Activated CD4-positive, alpha-beta T cell treated with anti-CD3 and anti-CD28 coated beads, Interleukin-2, amount 10 ng/mL, durations not matched to agents 24 days and 14 days (primary cell): ENCODE measurements around the gene STPG4. TPM values are rescaled to one million over a fixed set of nuclear protein-coding genes. Genes with fewer than 3 reads are reported as not detected.

Source experiments
- DNase-seq: peaks from one replicate; pipeline ENCODE4 v3.0.0; 2022
- H3K27ac Mint-ChIP-seq: one replicate; pipeline ENCODE4 v1.8.0; 2022; ENCODE audit warnings: mild to moderate bottlenecking, mixed read lengths
- H3K27me3 Mint-ChIP-seq: one replicate; pipeline ENCODE4 v1.8.0; 2022; ENCODE audit warnings: mixed read lengths
- H3K36me3 Mint-ChIP-seq: one replicate; pipeline ENCODE4 v1.8.0; 2022; ENCODE audit warnings: low read depth, mild to moderate bottlenecking, mixed read lengths
- H3K4me1 Mint-ChIP-seq: one replicate; pipeline ENCODE4 v1.8.0; 2021; ENCODE audit warnings: mixed read lengths
- H3K4me3 Mint-ChIP-seq: one replicate; pipeline ENCODE4 v1.8.0; 2022; ENCODE audit warnings: mild to moderate bottlenecking, moderate library complexity, mixed read lengths
- H3K9me3 Mint-ChIP-seq: one replicate; pipeline ENCODE4 v1.8.0; 2021; ENCODE audit warnings: mixed read lengths
- intact Hi-C: fragments of 100-400 bp; cut with micrococcal nuclease; formaldehyde crosslinking; loops from one replicate; pipeline ENCODE4 v1.15.1; 2023
- total RNA-seq: library from RNA; stranded (reverse); gene quantifications from 2 replicates; pipeline ENCODE4 v1.2.3, GENCODE V29; 2022

STPG4 gene
- total RNA-seq, 1 donor from 2014 or later: 0.16 TPM

DNA sequence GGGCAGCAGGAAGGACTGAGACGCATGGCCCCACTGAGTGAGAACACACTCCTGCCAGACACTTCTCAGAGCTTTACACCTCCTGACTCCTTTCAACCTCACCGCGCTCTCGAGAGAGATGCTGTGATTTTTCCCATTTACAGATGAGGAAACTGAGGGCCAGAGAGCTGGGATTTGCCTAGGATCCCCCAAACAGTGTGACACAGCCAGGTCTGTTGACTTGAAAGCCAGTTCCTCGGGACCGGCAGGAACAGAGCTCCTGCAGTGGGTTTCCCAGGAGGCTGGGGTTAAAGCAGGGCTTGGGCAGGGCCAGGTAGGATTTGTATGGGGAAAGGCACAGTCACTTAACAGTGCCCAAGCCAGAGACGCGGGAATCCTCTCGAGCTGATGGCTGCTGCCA is 81.9 kb downstream of the STPG4 start:
- Mint-ChIP-seq H3K27me3 (no peaks in the 10 kb centered on the region), H3K4me3 (no peak overlapping the region), H3K36me3 (peaks cover 22% of the 10 kb centered on the region), H3K27ac (no peak overlapping the region), H3K9me3 (no peaks in the 10 kb centered on the region), H3K4me1 (peaks cover 22% of the 10 kb centered on the region)
- intact Hi-C loops: no loop called here
- DNase-seq: no peak

DNA sequence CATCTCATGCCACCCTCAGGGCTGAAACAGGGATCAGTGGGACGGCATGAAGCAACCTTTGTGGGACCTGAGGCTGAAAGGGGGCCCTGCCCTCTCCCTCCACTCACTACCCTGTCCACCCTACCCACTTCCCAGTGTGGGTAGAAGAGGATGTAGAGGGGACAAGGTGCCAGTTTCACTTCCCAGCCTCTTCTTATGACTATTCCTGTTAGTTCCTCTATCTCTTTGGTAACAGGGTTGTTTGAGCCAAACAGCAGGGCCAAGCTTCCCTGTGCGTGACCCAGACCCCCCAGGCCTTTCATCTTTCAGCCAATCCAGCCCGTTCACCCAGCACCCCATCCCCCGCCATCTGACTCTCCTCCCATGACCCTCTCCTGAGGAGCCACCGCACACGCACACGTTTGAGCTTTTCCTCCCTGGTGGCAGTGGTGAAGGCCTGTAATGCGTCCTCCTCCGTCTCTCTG is 82.3 kb downstream of the STPG4 start:
- H3K9me3 Mint-ChIP-seq: no peaks in the 10 kb centered on the region
- peaks cover 22% of the 10 kb centered on the region for H3K4me1 Mint-ChIP-seq
- no peaks in the 10 kb centered on the region for H3K27me3 Mint-ChIP-seq
- H3K4me3 Mint-ChIP-seq: no peak overlapping the region
- H3K27ac Mint-ChIP-seq: no peak overlapping the region
- intact Hi-C loops: no loop called here
- DNase-seq: no peak
- peaks cover 25% of the 10 kb centered on the region for H3K36me3 Mint-ChIP-seq

GRCh38 chr2:47072018-47072691 is 83.0 kb downstream of the STPG4 start:
- intact Hi-C loops: no loop called here
- peaks cover 25% of the 10 kb centered on the region for H3K36me3 Mint-ChIP-seq
- no peaks in the 10 kb centered on the region for H3K9me3 Mint-ChIP-seq
- no peaks in the 10 kb centered on the region for H3K27me3 Mint-ChIP-seq
- no peak for DNase-seq
- peak overlapping the region; percentile 60 for H3K27ac Mint-ChIP-seq
- H3K4me1 Mint-ChIP-seq: peaks cover 22% of the 10 kb centered on the region
- H3K4me3 Mint-ChIP-seq: no peak overlapping the region

GRCh38 chr2:47070920-47071824 is 83.9 kb downstream of the STPG4 start:
- Mint-ChIP-seq H3K4me3 (peak overlapping the region; percentile 39), H3K27me3 (no peaks in the 10 kb centered on the region), H3K4me1 (peaks cover 22% of the 10 kb centered on the region), H3K36me3 (peaks cover 26% of the 10 kb centered on the region), H3K9me3 (no peaks in the 10 kb centered on the region), H3K27ac (peak overlapping the region; percentile 80)
- DNase-seq: peak; percentile 75
- intact Hi-C loops: no loop called here

GRCh38 chr2:47070155-47070919 is 84.8 kb downstream of the STPG4 start:
- no peak overlapping the region for H3K4me3 Mint-ChIP-seq
- no peak overlapping the region for H3K27ac Mint-ChIP-seq
- H3K4me1 Mint-ChIP-seq: peaks cover 22% of the 10 kb centered on the region
- H3K27me3 Mint-ChIP-seq: no peaks in the 10 kb centered on the region
- DNase-seq: no peak
- H3K36me3 Mint-ChIP-seq: peaks cover 27% of the 10 kb centered on the region
- intact Hi-C loops: no loop called here
- H3K9me3 Mint-ChIP-seq: no peaks in the 10 kb centered on the region

DNA sequence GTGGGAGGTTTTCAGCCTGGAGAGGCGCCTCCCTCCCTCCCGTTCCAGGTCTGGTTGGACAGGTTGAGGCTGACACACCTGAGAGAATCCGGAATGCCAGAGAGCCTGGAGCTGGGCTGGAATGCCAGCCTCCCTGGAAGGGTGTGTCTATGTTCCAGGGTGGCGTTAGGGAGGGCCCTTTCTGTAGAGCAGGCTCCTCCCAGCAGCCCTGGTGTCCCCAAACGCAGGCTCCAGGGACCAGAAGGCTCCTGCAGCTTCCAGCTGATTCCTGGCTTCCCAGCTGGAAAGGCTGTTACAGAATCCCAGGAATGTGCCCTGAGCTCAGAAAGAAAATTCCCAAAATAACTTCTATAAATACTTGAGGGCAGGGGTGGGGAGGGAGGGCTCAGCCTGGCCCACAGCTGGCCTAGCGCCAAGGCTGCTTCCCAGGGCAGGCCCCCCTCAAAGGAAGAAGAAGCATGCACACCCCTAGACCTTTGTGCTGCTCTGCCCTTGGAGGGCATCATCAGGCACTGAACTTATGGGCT is 85.4 kb downstream of the STPG4 start:
- Mint-ChIP-seq H3K36me3 (peaks cover 28% of the 10 kb centered on the region), H3K9me3 (no peaks in the 10 kb centered on the region), H3K27ac (no peak overlapping the region), H3K27me3 (no peaks in the 10 kb centered on the region), H3K4me1 (peaks cover 22% of the 10 kb centered on the region), H3K4me3 (no peak overlapping the region)
- no peak for DNase-seq
- intact Hi-C loops: no loop called here

DNA sequence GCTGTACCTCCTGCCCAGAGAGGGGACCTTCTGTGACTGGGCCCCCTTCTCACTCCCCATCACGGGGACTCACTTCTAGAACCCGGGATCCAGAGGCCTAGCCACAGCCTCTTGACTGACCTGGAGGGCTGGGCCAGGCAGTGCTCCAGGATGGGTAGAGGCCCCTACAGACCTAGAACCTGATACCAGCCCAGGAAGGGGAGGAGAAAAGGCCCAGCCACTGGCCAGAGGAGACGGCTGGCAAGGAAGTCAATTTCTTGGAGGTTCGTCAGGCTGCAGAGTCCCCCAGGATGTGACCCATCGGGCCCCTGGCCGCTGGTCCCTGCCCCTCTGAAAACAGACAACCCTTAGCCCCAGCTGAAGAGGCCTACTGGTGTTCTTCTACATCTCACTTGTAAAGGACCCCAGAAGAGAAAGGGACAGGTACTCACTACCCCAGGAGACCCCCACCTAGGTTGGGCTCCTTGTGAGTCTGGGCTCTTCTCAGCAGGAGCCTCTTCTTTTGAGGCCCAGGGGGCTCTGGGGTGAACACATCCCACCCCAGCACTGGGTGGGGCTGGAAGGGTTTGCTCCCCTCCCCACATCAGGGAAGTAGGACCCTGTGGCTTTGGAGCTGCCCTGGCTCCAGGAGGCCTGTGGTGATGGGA is 86.0 kb downstream of the STPG4 start:
- H3K9me3 Mint-ChIP-seq: no peaks in the 10 kb centered on the region
- no peaks in the 10 kb centered on the region for H3K27me3 Mint-ChIP-seq
- intact Hi-C loops: no loop called here
- DNase-seq: no peak
- no peak overlapping the region for H3K27ac Mint-ChIP-seq
- peaks cover 22% of the 10 kb centered on the region for H3K4me1 Mint-ChIP-seq
- peaks cover 29% of the 10 kb centered on the region for H3K36me3 Mint-ChIP-seq
- H3K4me3 Mint-ChIP-seq: no peak overlapping the region

DNA sequence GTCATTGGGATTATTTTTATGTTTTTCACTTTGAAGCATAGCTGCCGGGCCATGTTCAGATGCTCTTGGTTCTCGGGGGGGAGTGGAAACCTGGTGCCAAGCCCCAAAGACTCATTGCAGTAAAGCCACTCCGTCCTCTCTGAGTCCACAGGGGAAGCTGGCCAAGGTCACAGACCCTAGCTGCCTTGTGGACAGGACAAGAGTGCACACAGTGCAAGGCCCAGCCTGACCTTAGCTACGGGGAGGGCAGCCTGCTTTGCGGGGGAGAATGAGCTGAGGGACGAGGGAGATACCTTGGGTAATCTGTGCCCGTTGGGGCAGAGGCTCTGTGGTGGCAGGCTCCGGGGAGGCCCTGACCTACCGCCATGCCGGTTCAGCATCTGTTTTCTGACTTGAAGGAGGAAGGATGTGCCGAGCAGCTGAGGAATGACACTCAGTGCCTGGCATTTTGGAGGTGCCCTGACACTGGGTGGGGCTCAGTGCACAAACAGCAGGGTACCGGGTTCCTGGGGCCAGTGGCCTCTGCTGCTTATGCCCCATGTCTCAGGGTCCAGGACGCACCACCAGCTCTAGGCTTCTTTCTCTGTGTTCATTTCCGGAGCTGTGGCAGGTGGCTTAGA is 87.2 kb downstream of the STPG4 start:
- intact Hi-C loops: no loop called here
- Mint-ChIP-seq H3K9me3 (no peaks in the 10 kb centered on the region), H3K4me1 (peaks cover 22% of the 10 kb centered on the region), H3K4me3 (no peak overlapping the region), H3K27me3 (no peaks in the 10 kb centered on the region), H3K27ac (no peak overlapping the region), H3K36me3 (peaks cover 27% of the 10 kb centered on the region)
- DNase-seq: no peak

DNA sequence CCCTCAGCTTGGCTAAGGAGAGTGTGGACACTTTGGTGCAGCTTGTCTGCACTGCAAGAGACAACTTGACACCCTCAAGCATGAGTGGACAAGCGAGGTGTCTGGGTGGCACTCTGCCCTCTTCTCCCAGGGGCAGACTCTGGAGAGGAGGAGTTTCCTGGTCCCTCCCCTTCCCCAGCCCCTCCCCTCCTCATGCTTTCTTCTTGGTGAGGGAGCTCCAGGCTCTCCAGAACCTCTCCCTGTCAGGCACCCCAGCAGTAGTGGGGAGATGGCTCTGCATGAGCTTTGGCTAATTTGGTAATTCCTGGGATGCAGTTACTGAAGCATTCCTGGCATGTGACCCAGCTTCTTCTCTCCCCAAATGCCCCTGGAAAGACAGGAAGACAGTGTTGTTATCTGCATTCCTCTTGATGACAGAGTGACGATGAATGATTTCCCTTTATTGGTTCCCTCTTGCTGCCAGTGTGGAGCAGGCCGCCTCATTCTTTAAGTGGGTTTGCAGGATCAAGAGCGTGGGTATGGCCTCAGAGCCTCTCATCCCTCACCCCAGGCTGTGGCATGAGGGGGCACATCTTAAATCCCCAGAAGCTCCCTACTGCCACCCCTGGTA is 89.2 kb downstream of the STPG4 start:
- no peaks in the 10 kb centered on the region for H3K9me3 Mint-ChIP-seq
- peaks cover 6% of the 10 kb centered on the region for H3K4me1 Mint-ChIP-seq
- no peaks in the 10 kb centered on the region for H3K27me3 Mint-ChIP-seq
- H3K36me3 Mint-ChIP-seq: peaks cover 25% of the 10 kb centered on the region
- no peak for DNase-seq
- intact Hi-C loops: no loop called here
- no peak overlapping the region for H3K4me3 Mint-ChIP-seq
- peak overlapping the region; percentile 20 for H3K27ac Mint-ChIP-seq

- no peaks in the 10 kb centered on the region for H3K27me3 Mint-ChIP-seq
- no peak overlapping the region for H3K4me3 Mint-ChIP-seq
- H3K27ac Mint-ChIP-seq: no peak overlapping the region
Measured at GRCh38 chr2:47065343-47065742, 89.8 kb downstream of the STPG4 start.

DNA sequence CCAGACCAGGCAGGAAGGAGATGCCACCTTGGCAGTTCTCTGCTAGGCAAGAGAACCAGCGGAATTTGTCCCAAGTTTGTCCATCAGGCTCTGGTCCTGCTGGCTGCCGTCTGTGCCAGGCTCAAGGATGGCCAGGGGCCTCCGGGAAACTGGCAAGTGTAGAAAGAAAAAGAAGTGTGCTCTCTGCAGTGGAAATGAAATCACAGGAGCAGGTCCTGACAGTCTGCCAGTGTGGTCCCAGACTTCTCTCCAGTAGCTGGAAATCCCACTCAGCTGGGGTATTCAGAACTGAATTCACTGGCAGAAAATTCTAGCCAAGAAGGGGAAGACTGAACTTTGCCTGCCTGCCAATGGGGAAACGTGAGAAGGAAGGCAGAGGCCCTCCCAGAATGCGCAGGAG is 91.0 kb downstream of the STPG4 start:
- Mint-ChIP-seq H3K27ac (no peak overlapping the region), H3K36me3 (peaks cover 35% of the 10 kb centered on the region), H3K27me3 (no peaks in the 10 kb centered on the region), H3K9me3 (no peaks in the 10 kb centered on the region), H3K4me1 (no peaks in the 10 kb centered on the region), H3K4me3 (no peak overlapping the region)
- no peak for DNase-seq
- intact Hi-C loops: no loop called here

More at GRCh38 chr2:47065343-47065742, 89.8 kb downstream of the STPG4 start:
- no peaks in the 10 kb centered on the region for H3K9me3 Mint-ChIP-seq
- intact Hi-C loops: no loop called here
- DNase-seq: no peak
- peaks cover 2% of the 10 kb centered on the region for H3K4me1 Mint-ChIP-seq
- H3K36me3 Mint-ChIP-seq: peaks cover 27% of the 10 kb centered on the region

GRCh38 chr2:47063538-47063930 is 91.6 kb downstream of the STPG4 start:
- peaks cover 33% of the 10 kb centered on the region for H3K36me3 Mint-ChIP-seq
- no peaks in the 10 kb centered on the region for H3K4me1 Mint-ChIP-seq
- intact Hi-C loops: no loop called here
- DNase-seq: no peak
- no peak overlapping the region for H3K27ac Mint-ChIP-seq
- H3K27me3 Mint-ChIP-seq: no peaks in the 10 kb centered on the region
- no peaks in the 10 kb centered on the region for H3K9me3 Mint-ChIP-seq
- H3K4me3 Mint-ChIP-seq: no peak overlapping the region
